SIG-M5 treated with dmso at 0.1 percent for 504 hours (cell line): Measurements from ENCODE around the gene VPS4B.
A peak's percentile ranks its signal among the peaks of the same experiment; 100 is the strongest.
"Not testable (repeated sequence)": the region's sequence is repeated elsewhere in the genome, so short reads cannot be mapped to it uniquely, and the experiment has no call there.

Experiments used
- DNase-seq: peaks from one replicate; lab custom pipeline; 2025; ENCODE audit not compliant: unreplicated experiment; lab: John Stamatoyannopoulos, UW

VPS4B gene

DNA sequence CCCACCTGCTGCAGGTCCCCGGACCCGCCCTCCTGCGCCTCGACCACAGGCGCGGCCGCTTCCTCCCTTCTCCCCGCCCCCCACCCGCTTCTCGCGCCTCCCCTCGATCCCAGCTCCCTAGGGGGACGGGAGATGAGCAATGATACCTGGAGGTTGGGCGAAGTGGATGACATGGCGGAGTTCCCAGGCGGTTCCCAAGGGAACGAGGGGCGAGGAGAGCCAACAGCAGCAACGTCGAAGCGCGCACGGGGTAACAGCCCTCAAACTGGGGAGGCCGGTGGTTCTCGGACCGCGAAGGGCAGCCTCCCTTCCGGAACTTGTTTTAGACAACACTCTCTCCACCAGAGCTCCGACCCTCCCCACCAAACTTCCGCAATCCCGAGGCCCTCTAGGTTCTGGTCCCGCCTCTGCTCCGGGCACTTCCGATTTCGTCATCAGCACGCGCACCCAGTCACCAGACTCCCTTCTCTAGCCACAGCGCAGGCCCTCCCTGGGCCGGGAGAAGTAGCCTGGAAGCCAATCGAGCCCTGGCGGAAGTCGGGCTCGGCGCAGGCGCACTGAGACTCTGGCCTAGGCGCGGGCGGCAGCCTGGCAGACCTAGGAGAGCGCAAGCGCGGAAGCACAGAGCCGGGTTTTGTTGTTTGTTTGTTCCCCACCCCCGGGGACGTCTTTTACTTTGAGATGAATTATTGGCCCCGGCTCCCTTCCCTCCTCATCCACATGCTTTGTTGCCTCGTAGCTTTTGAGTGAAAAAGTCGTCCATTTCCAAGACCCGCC lies at the start of gene VPS4B:
Gene VPS4B, minus strand, starts transcription at position 390 of the 777 bp plus-strand sequence. Its CDS starts 217 bp downstream, at position 173.
- peak; percentile 99 for DNase-seq

- DNase-seq = no peak
Measured at GRCh38 chr18:63470751-63471150, 48.5 kb upstream of the VPS4B start.

DNA sequence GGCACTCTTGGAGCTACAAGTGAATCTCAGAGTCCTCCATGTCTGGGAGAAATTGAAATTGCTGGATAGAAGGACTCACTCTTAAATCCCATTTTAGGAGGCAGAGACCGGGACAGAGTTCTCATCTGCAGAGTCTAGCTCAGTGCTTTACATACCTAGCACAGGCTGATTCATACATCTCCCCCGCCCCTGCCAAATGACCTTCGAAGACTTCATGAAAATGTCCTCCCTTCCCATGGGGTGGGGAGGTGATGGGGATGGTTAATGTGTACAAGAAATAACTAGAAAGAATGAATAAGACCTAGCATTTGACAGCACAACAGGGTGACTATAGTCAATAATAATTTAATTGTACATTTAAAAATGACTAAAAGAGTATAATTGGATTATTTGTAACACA lies 46.3 kb upstream of the VPS4B start:
- DNase-seq = no peak

GRCh38 chr18:63467699-63468098 lies 45.4 kb upstream of the VPS4B start:
- no peak for DNase-seq

GRCh38 chr18:63465059-63465458 lies 42.8 kb upstream of the VPS4B start:
- DNase-seq = no peak

GRCh38 chr18:63464434-63464833 lies 42.2 kb upstream of the VPS4B start:
- no peak for DNase-seq

DNA sequence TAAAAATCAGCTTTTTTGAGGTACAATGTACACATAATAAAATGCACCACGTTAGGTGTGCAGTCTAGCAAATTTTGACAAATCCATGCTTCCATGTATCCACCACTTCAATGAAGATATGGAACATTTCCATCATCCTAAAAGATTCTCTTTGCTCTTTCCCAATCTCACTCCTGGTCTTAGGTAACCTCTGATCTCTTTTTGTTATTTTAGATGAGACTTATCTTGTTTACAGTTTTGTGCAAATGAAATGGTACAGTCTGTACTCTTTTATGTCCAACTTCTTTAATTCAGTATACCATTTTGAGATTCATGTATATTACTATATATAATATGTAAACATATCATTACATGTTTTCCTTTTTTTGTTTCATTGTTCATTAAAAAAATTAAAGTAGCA lies 38.1 kb upstream of the VPS4B start:
- no peak for DNase-seq

DNA sequence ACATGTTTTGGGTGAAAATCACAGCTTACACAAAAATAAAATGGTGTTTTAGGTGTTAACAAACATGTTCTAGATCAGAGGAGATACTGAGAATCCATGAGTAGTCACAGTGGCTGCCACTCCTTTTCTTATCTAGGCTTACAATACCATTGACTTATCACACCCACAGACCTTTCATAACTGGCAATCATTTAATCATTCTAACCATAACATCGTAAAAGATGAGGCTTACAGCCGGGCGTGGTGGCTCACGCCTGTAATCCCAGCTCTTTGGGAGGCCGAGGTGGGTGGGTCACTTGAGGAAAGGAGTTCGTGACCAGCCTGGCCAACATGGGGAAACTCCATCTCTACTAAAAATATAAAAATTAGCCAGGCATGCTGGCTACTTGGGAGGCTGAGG lies 35.7 kb upstream of the VPS4B start:
- DNase-seq = no peak

- no peak for DNase-seq
Measured at GRCh38 chr18:63454497-63454896, 32.2 kb upstream of the VPS4B start.

- not testable (repeated sequence) for DNase-seq
Measured at GRCh38 chr18:63452751-63453150, 30.5 kb upstream of the VPS4B start.

GRCh38 chr18:63451799-63452660 lies 29.8 kb upstream of the VPS4B start:
- DNase-seq = no peak

GRCh38 chr18:63449426-63449825 lies 27.1 kb upstream of the VPS4B start:
- no peak for DNase-seq

- DNase-seq = no peak
Measured at GRCh38 chr18:63447066-63447465, 24.8 kb upstream of the VPS4B start.

DNA sequence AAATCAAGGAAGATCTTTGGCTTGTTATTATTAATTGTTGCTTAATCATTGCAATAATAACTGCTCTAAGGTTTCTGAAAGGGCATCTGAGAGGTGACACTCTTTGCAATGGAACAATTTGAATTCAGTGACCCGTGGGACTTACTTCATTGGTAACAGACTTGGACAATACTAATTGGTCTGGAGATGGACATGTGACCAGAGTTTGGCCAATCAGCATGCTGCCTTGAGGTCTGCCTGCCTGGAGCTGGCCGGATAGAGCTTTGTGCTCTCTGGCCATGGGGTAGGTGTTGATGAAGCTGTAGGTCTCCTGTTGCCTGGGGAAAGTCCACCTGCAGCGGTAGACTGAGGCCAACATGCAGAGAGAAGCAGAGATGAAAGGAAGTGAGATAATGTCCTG lies 24.0 kb upstream of the VPS4B start:
- no peak for DNase-seq

DNA sequence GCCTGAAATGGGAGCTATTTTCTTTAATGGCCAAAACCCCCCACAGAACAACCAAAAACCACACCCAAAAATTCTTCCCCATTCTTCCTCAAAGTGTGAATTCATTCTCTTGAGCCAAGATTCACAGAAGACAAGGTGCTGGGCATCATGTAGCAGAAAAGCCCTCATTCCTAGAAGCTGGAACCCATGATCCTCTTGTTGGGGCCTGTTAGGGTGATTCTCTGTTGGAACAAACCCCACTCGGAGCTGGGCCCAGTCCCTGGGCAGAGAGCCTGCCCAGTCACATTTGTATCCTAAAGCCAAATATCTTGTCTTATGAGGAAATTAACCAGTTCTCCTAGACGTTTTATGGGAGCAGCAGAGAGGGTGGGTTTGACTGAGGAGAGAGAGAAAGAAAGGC lies 22.8 kb upstream of the VPS4B start:
- DNase-seq = no peak

- peak; percentile 96 for DNase-seq
Measured at GRCh38 chr18:63444580-63444979, 22.3 kb upstream of the VPS4B start.

GRCh38 chr18:63443829-63444228 lies 21.6 kb upstream of the VPS4B start:
- no peak for DNase-seq

DNA sequence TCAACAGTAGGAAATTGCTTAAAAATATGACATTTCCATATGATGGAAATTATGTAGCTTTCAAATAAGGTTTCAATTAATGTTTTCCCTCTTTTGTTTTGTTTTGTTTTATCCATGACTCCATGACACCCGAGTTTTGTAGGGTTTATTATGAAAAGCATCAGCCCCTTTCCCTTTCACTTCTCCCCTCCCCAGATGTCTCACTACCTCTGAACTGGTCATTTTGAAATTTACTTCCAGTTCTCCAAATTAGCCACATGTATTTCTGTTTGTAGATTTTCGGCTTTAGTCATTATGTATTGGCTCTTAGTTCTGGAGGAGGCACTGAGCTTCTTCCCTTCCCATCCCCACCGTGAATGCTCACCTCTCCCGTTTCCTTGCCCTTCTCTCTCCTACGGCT lies 18.6 kb upstream of the VPS4B start:
- peak; percentile 88 for DNase-seq

DNA sequence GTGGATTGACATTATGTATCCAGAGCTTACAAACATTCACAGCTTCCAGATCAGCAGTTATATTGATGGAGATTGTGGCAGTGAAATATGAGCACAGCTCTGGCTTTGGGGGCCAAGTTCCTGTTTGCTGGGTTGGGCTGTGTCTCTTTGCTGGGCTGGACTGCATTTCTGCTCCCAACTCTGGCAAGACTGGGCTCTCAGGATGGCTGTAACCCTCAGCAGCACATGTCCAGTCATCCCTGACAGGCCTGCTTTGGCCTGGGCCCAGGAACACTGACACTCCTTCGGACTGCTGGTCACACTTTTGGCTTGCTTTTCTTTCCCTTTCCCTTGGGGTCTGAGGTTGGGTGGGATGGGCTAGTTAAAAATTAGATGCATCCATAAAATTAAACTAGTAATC lies 17.9 kb upstream of the VPS4B start:
- DNase-seq = no peak

- peak; percentile 72 for DNase-seq
Measured at GRCh38 chr18:63439334-63439733, 17.1 kb upstream of the VPS4B start.

DNA sequence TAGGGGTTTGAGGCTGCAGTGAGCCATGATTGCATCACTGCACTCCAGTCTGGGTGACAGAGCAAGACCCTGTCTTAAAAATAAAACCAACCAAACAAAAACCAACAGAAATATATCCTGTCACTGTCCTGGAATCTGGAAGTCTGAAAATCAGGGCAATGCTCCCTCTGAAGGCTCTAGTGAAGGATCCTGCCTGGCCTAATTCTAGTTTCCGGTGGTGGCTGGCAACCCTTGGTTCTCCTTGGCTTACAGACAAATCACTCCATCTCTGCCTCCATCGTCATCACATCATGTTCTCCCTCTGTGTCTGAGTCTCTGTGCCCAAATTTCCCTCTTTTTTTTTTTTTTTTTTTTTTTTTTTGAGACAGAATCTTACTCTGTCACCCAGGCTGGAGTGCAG lies 15.9 kb upstream of the VPS4B start:
- DNase-seq = no peak

GRCh38 chr18:63433334-63433866 lies 11.1 kb upstream of the VPS4B start:
- DNase-seq = no peak
